K562 (cell line): ENCODE data around the gene SZT2.

Experiments
- FOXA1 ChIP-seq: fragments of 450-650 bp; IDR thresholded peaks from 2 replicates; pipeline ENCODE4 v1.6.1; 2016; ENCODE audit warnings: mild to moderate bottlenecking, borderline replicate concordance
- TAF1 ChIP-seq: IDR thresholded peaks from 2 replicates; pipeline ENCODE4 v1.6.1; 2011; ENCODE audit warnings: mild to moderate bottlenecking, low read length, moderate library complexity; ENCODE audit not compliant: insufficient read depth, control insufficient read depth, severe bottlenecking; ENCODE audit errors: extremely low read depth

DNA sequence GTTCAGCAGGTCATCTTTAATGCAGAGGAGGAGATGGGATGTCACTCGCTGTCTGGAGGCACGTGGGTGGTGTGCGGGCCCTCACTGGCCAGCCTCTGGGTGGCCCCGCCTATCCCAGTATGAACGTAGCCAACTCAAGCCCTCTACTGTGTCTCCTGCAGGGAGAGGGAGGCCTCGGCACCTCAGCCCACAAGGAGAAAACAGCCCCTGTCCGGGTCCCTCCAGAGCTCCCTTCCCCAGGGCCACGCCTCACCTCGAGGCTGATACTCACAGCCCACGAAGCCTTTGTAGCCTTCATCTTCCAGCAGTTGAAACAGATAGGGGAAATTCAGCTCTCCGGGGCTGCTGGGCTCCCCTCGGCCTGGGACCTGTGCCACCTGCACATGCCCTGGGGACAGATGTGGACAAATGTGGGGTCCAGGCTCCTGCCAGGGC lies 61.5 kb downstream of the SZT2 start:
- TF ChIP-seq FOXA1: no peak
- no peak for TF ChIP-seq TAF1
